Neural cell (in vitro differentiated cells): Measurements from ENCODE around the gene ATP1B1. TPM values are rescaled to one million over a fixed set of nuclear protein-coding genes. Genes with fewer than 3 reads are reported as not detected.

Experiments
- H2AFZ ChIP-seq: fragments of 200-600, 300-800 bp; sonication (generic), shearing (Covaris generic); 2 replicates; pipeline ENCODE4 v1.6.0; 2014; ENCODE audit warnings: low read depth, mild to moderate bottlenecking, antibody characterized with exemption, low read length, moderate library complexity
- H3F3A ChIP-seq: fragments of 200-600 bp; shearing (Covaris generic); 2 replicates; pipeline ENCODE4 v1.6.1; 2016; ENCODE audit warnings: mild to moderate bottlenecking, moderate library complexity, mixed read lengths, antibody characterized with exemption, low read length; ENCODE audit not compliant: insufficient read depth, poor library complexity, severe bottlenecking
- H3K27ac ChIP-seq: fragments of 200-600, 300-800 bp; sonication (generic), shearing (Covaris generic); 2 replicates; pipeline ENCODE4 v1.5.1; 2014; ENCODE audit warnings: mild to moderate bottlenecking, low read length, moderate library complexity
- H3K27me3 ChIP-seq: fragments of 300-800, 200-600 bp; sonication (generic), shearing (Covaris generic); 2 replicates; pipeline ENCODE4 v1.6.0; 2014; ENCODE audit warnings: mild to moderate bottlenecking, low read depth, low read length, moderate library complexity; ENCODE audit not compliant: insufficient read depth
- H3K36me3 ChIP-seq: fragments of 300-800, 200-600 bp; sonication (generic), shearing (Covaris generic); 2 replicates; pipeline ENCODE4 v1.5.1; 2014; ENCODE audit warnings: mild to moderate bottlenecking, antibody characterized with exemption, low read length, moderate library complexity; ENCODE audit not compliant: insufficient read depth
- H3K4me2 ChIP-seq: fragments of 300-800, 200-600 bp; sonication (generic), shearing (Covaris generic); 2 replicates; pipeline ENCODE4 v1.6.0; 2014; ENCODE audit warnings: mild to moderate bottlenecking, low read length
- H3K4me3 ChIP-seq: fragments of 300-800, 200-600 bp; sonication (generic), shearing (Covaris generic); 2 replicates; pipeline ENCODE4 v1.5.1; 2014; ENCODE audit warnings: mild to moderate bottlenecking, low read length, moderate library complexity
- H3K79me2 ChIP-seq: fragments of 200-600 bp; shearing (Covaris generic); replicated peaks from 2 replicates; pipeline ENCODE4 v1.6.0; 2014; ENCODE audit warnings: mild to moderate bottlenecking, low read length, moderate library complexity; ENCODE audit not compliant: insufficient read depth
- H3K9ac ChIP-seq: fragments of 300-800, 200-600 bp; sonication (generic), shearing (Covaris generic); 2 replicates; pipeline ENCODE4 v1.6.1; 2016; ENCODE audit warnings: mild to moderate bottlenecking, low read length, mixed read lengths
- H3K9me2 ChIP-seq: fragments of 200-600 bp; shearing (Covaris generic); 2 replicates; pipeline ENCODE4 v1.6.1; 2016; ENCODE audit warnings: mild to moderate bottlenecking, low read length, mixed read lengths; ENCODE audit not compliant: insufficient read depth
- H3K9me3 ChIP-seq: fragments of 200-600, 300-800 bp; sonication (generic), shearing (Covaris generic); 2 replicates; pipeline ENCODE4 v1.6.1; 2016; ENCODE audit warnings: mild to moderate bottlenecking, mixed run types, low read length, moderate library complexity, mixed read lengths
- H4K20me1 ChIP-seq: fragments of 200-600 bp; shearing (Covaris generic); 2 replicates; pipeline ENCODE4 v1.6.1; 2016; ENCODE audit warnings: mild to moderate bottlenecking, mixed run types; ENCODE audit not compliant: insufficient read depth
- CTCF ChIP-seq: fragments of 450-650 bp; IDR thresholded peaks from 2 replicates; pipeline ENCODE4 v1.5.1; 2014; ENCODE audit warnings: antibody characterized with exemption, mild to moderate bottlenecking, moderate library complexity; ENCODE audit not compliant: poor library complexity, severe bottlenecking
- EP300 ChIP-seq: fragments of 450-650 bp; conservative IDR thresholded peaks from 2 replicates; pipeline ENCODE4 v1.6.1; 2014; ENCODE audit warnings: antibody characterized with exemption, mild to moderate bottlenecking, moderate library complexity; ENCODE audit not compliant: poor library complexity, severe bottlenecking
- EZH2 ChIP-seq: fragments of 200-600, 300-800 bp; shearing (Covaris generic), sonication (generic); IDR thresholded peaks from 2 replicates; pipeline ENCODE4 v1.6.1; 2014; ENCODE audit warnings: antibody characterized with exemption, low read length, borderline replicate concordance, mild to moderate bottlenecking; ENCODE audit not compliant: insufficient read depth, poor library complexity, severe bottlenecking
- MXI1 ChIP-seq: fragments of 450-650 bp; conservative IDR thresholded peaks from 2 replicates; pipeline ENCODE4 v1.6.1; 2014; ENCODE audit warnings: antibody characterized with exemption, mild to moderate bottlenecking; ENCODE audit not compliant: poor library complexity, severe bottlenecking
- POLR2AphosphoS5 ChIP-seq: IDR thresholded peaks from 2 replicates; pipeline ENCODE4 v1.6.1; 2012
- RAD21 ChIP-seq: fragments of 450-650 bp; conservative IDR thresholded peaks from 2 replicates; pipeline ENCODE4 v1.6.1; 2014; ENCODE audit warnings: antibody characterized with exemption, mild to moderate bottlenecking, moderate library complexity
- REST ChIP-seq: IDR thresholded peaks from 2 replicates; pipeline ENCODE4 v1.6.1; 2012; ENCODE audit warnings: borderline replicate concordance
- SMC3 ChIP-seq: fragments of 450-650 bp; conservative IDR thresholded peaks from 2 replicates; pipeline ENCODE4 v1.6.1; 2014; ENCODE audit warnings: antibody characterized with exemption, mild to moderate bottlenecking, moderate library complexity; ENCODE audit not compliant: poor library complexity
- TAF1 ChIP-seq: IDR thresholded peaks from 2 replicates; pipeline ENCODE4 v1.6.1; 2012; ENCODE audit warnings: low read depth
- polyA plus RNA-seq: library from polyadenylated mRNA; depleted of rRNA; stranded (reverse); fragments of >200 nt; gene quantifications from 2 replicates; pipeline ENCODE4 v1.2.3, GENCODE V29; 2014

ATP1B1 gene
- polyA plus RNA-seq, 1 donor from 2014 or later: 114 TPM

GRCh38 chr1:169143346-169143745 is 36.9 kb downstream of the ATP1B1 start:
- no peak overlapping the region for H2AFZ ChIP-seq
- no peak overlapping the region for H3K4me2 ChIP-seq
- H3K9ac ChIP-seq: no peak overlapping the region
- H3K4me3 ChIP-seq: no peak overlapping the region
- H3K9me3 ChIP-seq: no peaks in the 10 kb centered on the region
- no peaks in the 10 kb centered on the region for H4K20me1 ChIP-seq
- H3K27ac ChIP-seq: no peak overlapping the region
- no peaks in the 10 kb centered on the region for H3K27me3 ChIP-seq
- TF ChIP-seq TAF1: no peak
- TF ChIP-seq RAD21: no peak
- TF ChIP-seq EZH2: no peak
- H3K9me2 ChIP-seq: no peaks in the 10 kb centered on the region
- no peaks in the 10 kb centered on the region for H3F3A ChIP-seq
- no peaks in the 10 kb centered on the region for H3K79me2 ChIP-seq
- no peaks in the 10 kb centered on the region for H3K36me3 ChIP-seq

- no peaks in the 10 kb centered on the region for H3K9me2 ChIP-seq
- no peaks in the 10 kb centered on the region for H3F3A ChIP-seq
- H2AFZ ChIP-seq: no peak overlapping the region
- no peaks in the 10 kb centered on the region for H4K20me1 ChIP-seq
- no peak for TF ChIP-seq CTCF
- TF ChIP-seq MXI1: no peak
- no peak for TF ChIP-seq EP300
- no peak for TF ChIP-seq EZH2
- TF ChIP-seq SMC3: no peak
- TF ChIP-seq RAD21: no peak
- no peak for TF ChIP-seq TAF1
- no peak for TF ChIP-seq POLR2AphosphoS5
- TF ChIP-seq REST: no peak
- no peaks in the 10 kb centered on the region for H3K27me3 ChIP-seq
- H3K9ac ChIP-seq: no peak overlapping the region
- H3K9me3 ChIP-seq: no peaks in the 10 kb centered on the region
- no peak overlapping the region for H3K27ac ChIP-seq
- H3K4me2 ChIP-seq: no peak overlapping the region
- H3K4me3 ChIP-seq: no peak overlapping the region
- H3K79me2 ChIP-seq: no peaks in the 10 kb centered on the region
- H3K36me3 ChIP-seq: no peaks in the 10 kb centered on the region
Measured at GRCh38 chr1:169143984-169144383, 37.5 kb downstream of the ATP1B1 start.
